Neuronal stem cell (in vitro differentiated cells): Measurements from ENCODE around the gene PRR5.

ENCODE experiments used
- DNase-seq: peaks from one replicate; pipeline ENCODE4 v3.0.0-alpha.2; 2013; ENCODE audit warnings: low spot score
- H2AFZ ChIP-seq: one replicate; pipeline ENCODE4 v1.6.1; 2013; ENCODE audit warnings: mild to moderate bottlenecking, low read length, inconsistent platforms
- H2AK5ac ChIP-seq: 2 replicates; pipeline ENCODE4 v1.6.1; 2013; ENCODE audit warnings: low read depth, mild to moderate bottlenecking, inconsistent platforms, low read length, moderate library complexity, mixed read lengths
- H2BK120ac ChIP-seq: 2 replicates; pipeline ENCODE4 v1.6.1; 2013; ENCODE audit warnings: low read depth, mild to moderate bottlenecking, inconsistent platforms, low read length, moderate library complexity, mixed read lengths
- H2BK12ac ChIP-seq: one replicate; pipeline ENCODE4 v1.6.1; 2013; ENCODE audit warnings: low read length, inconsistent platforms
- H2BK15ac ChIP-seq: 2 replicates; pipeline ENCODE4 v1.6.1; 2013; ENCODE audit warnings: mild to moderate bottlenecking, low read length, inconsistent platforms, mixed read lengths
- H2BK5ac ChIP-seq: one replicate; pipeline ENCODE4 v1.6.1; 2013; ENCODE audit warnings: inconsistent platforms, mild to moderate bottlenecking, low read length, moderate library complexity
- H3K14ac ChIP-seq: one replicate; pipeline ENCODE4 v1.6.1; 2013; ENCODE audit warnings: low read length, inconsistent platforms
- H3K18ac ChIP-seq: 2 replicates; pipeline ENCODE4 v1.6.1; 2013; ENCODE audit warnings: low read length, inconsistent platforms
- H3K23ac ChIP-seq: 2 replicates; pipeline ENCODE4 v1.6.1; 2013; ENCODE audit warnings: low read depth, mild to moderate bottlenecking, mixed read lengths, low read length, inconsistent platforms; ENCODE audit not compliant: poor library complexity
- H3K27ac ChIP-seq: replicated peaks from 3 replicates; pipeline ENCODE4 v1.5.1; 2013; ENCODE audit warnings: low read length, inconsistent platforms
- H3K27me3 ChIP-seq, 3 experiments: 2 replicates each; pipeline ENCODE4 v1.6.1; 2013; ENCODE audit warnings: low read length in 3 of 3, mild to moderate bottlenecking in 2 of 3, inconsistent platforms in 1 of 3, low read depth in 1 of 3, mixed read lengths in 1 of 3, moderate library complexity in 1 of 3; ENCODE audit not compliant: control insufficient read depth in 3 of 3, insufficient read depth in 3 of 3
- H3K36me3 ChIP-seq, 2 donors: replicated peaks in 1 of 2; 2 replicates each; pipeline ENCODE4 v1.6.1; 2013; ENCODE audit warnings: low read length in 2 of 2; ENCODE audit not compliant: control insufficient read depth in 2 of 2, insufficient read depth in 2 of 2
- H3K4ac ChIP-seq: 2 replicates; pipeline ENCODE4 v1.6.1; 2013; ENCODE audit warnings: inconsistent platforms, mild to moderate bottlenecking, low read length, moderate library complexity
- H3K4me1 ChIP-seq, 2 donors: 1 replicate in 1 of 2; 2 replicates in 1 of 2; pipeline ENCODE4 v1.6.1; 2013; ENCODE audit warnings: low read length in 2 of 2, low read depth in 1 of 2; ENCODE audit not compliant: control insufficient read depth in 2 of 2, insufficient read depth in 1 of 2
- H3K4me2 ChIP-seq: one replicate; pipeline ENCODE4 v1.6.1; 2013; ENCODE audit warnings: mild to moderate bottlenecking, low read length, inconsistent platforms; ENCODE audit not compliant: insufficient read depth, poor library complexity, severe bottlenecking
- H3K4me3 ChIP-seq, 2 donors: 2 replicates each; pipeline ENCODE4 v1.5.1; 2013; ENCODE audit warnings: low read length in 2 of 2, mild to moderate bottlenecking in 2 of 2, inconsistent platforms in 1 of 2, moderate library complexity in 1 of 2
- H3K79me1 ChIP-seq: one replicate; pipeline ENCODE4 v1.6.1; 2013; ENCODE audit warnings: low read depth, mild to moderate bottlenecking, inconsistent platforms, low read length, moderate library complexity
- H3K9ac ChIP-seq: one replicate; pipeline ENCODE4 v1.6.1; 2013; ENCODE audit warnings: mild to moderate bottlenecking, low read depth, low read length, inconsistent platforms; ENCODE audit not compliant: poor library complexity
- H3K9me3 ChIP-seq, 2 donors: replicated peaks in 1 of 2; 2 replicates each; pipeline versions ENCODE3 to v1.6.1; 2013; ENCODE audit warnings: low read length in 2 of 2, mild to moderate bottlenecking in 2 of 2, inconsistent platforms in 1 of 2, low read depth in 1 of 2, mixed read lengths in 1 of 2, moderate library complexity in 1 of 2; ENCODE audit not compliant: control insufficient read depth in 2 of 2, insufficient read depth in 1 of 2
- H4K8ac ChIP-seq: one replicate; pipeline ENCODE4 v1.6.1; 2013; ENCODE audit warnings: low read depth, mild to moderate bottlenecking, inconsistent platforms, low read length, moderate library complexity
- H4K91ac ChIP-seq: one replicate; pipeline ENCODE4 v1.6.1; 2013; ENCODE audit warnings: low read length, low read depth, mild to moderate bottlenecking, inconsistent platforms; ENCODE audit not compliant: poor library complexity
- WGBS, 2 donors: extraction: QIAGEN DNeasy Blood & Tissue Kit; methylation state at CpG; one replicate each; pipeline ENCODE4 v1.1.7; 2013; ENCODE audit warnings: missing lambda C conversion rate in 2 of 2, mixed read lengths in 1 of 2; ENCODE audit not compliant: insufficient read length in 2 of 2, insufficient replicate concordance in 1 of 2; ENCODE audit errors: extremely low coverage in 2 of 2; 5-methylcytosine and 5-hydroxymethylcytosine counted together

PRR5 gene

GRCh38 chr22:44700456-44700855 is 1.5 kb upstream of the PRR5 start:
- H3K4me3 ChIP-seq, result no peak overlapping the region
- H3K9me3 ChIP-seq, result peaks cover 0 to 4% of the 10 kb centered on the region in 2 donors
- no peak overlapping the region for H3K23ac ChIP-seq

GRCh38 chr22:44701187-44701790 is 715 bp upstream of the PRR5 start:
- Histone ChIP-seq H3K23ac (peak overlapping the region; percentile 51), H2AK5ac (peak overlapping the region; percentile 86), H4K91ac (no peak overlapping the region), H3K27me3 (peaks cover 0 to 58% (median 3%) of the 10 kb centered on the region in 3 experiments), H3K27ac (no peak overlapping the region), H2BK15ac (peak overlapping the region; percentile 90), H3K4me1 (peaks cover 22 to 36% of the 10 kb centered on the region in 2 donors), H3K4ac (no peak overlapping the region), H3K4me2 (peak overlapping the region; percentile 55), H2BK120ac (no peak overlapping the region), H3K9ac (peak overlapping the region; percentile 10), H2AFZ (peak overlapping the region; percentile 67), H3K79me1 (peaks cover 2% of the 10 kb centered on the region), H3K4me3 (no peak overlapping the region), H3K18ac (peak overlapping the region; percentile 95), H3K14ac (peak overlapping the region; percentile 41), H4K8ac (no peak overlapping the region), H3K36me3 (no peaks in the 10 kb centered on the region), H3K9me3 (peaks cover 0 to 4% of the 10 kb centered on the region in 2 donors), H2BK12ac (peak overlapping the region; percentile 43), H2BK5ac (no peak overlapping the region)
- DNase-seq, result no peak
- WGBS, 2 donors, result no CpG with 5 or more reads among the region's 5 CpGs

More at GRCh38 chr22:44700456-44700855, 1.5 kb upstream of the PRR5 start:
- peak overlapping the region; percentile 92 for H2BK12ac ChIP-seq
- no peaks in the 10 kb centered on the region for H3K36me3 ChIP-seq
- H3K27ac ChIP-seq, result no peak overlapping the region
- DNase-seq, result no peak
- H3K79me1 ChIP-seq, result peaks cover 2% of the 10 kb centered on the region
- H2AFZ ChIP-seq, result no peak overlapping the region
- no peak overlapping the region for H3K9ac ChIP-seq
- H3K18ac ChIP-seq, result peak overlapping the region; percentile 86
- no peak overlapping the region for H2BK5ac ChIP-seq
- no CpG with 5 or more reads among the region's 6 CpGs for WGBS, 2 donors
- H3K4me1 ChIP-seq, result peaks cover 22 to 36% of the 10 kb centered on the region in 2 donors
- H2AK5ac ChIP-seq, result peak overlapping the region; percentile 82
- no peak overlapping the region for H3K4me2 ChIP-seq
- H4K8ac ChIP-seq, result no peak overlapping the region
- no peak overlapping the region for H2BK120ac ChIP-seq
- H3K27me3 ChIP-seq, result peaks cover 0 to 54% (median 3%) of the 10 kb centered on the region in 3 experiments
- H4K91ac ChIP-seq, result no peak overlapping the region
- no peak overlapping the region for H3K4ac ChIP-seq
- peak overlapping the region; percentile 97 for H2BK15ac ChIP-seq
- H3K14ac ChIP-seq, result peak overlapping the region; percentile 25

GRCh38 chr22:44702479-44703198 is 635 bp downstream of the PRR5 start:
- peak; percentile 51 for DNase-seq
- peak overlapping the region; percentile 90 for H3K18ac ChIP-seq
- peak overlapping the region; percentile 33 for H2BK120ac ChIP-seq
- no CpG with 5 or more reads among the region's 60 CpGs for WGBS, 2 donors
- no peak overlapping the region for H3K14ac ChIP-seq
- H3K4me3 ChIP-seq, result peak overlapping the region; percentile 39 to 90
- no peak overlapping the region for H4K8ac ChIP-seq
- H2AK5ac ChIP-seq, result peak overlapping the region; percentile 72
- H3K9me3 ChIP-seq, result peaks cover 0 to 4% of the 10 kb centered on the region in 2 donors
- H3K9ac ChIP-seq, result peak overlapping the region; percentile 76
- H2BK12ac ChIP-seq, result no peak overlapping the region
- H2BK5ac ChIP-seq, result no peak overlapping the region
- peak overlapping the region; percentile 96 for H3K4me2 ChIP-seq
- no peaks in the 10 kb centered on the region for H3K36me3 ChIP-seq
- H3K23ac ChIP-seq, result peak overlapping the region; percentile 40
- no peak overlapping the region for H4K91ac ChIP-seq
- H3K4me1 ChIP-seq, result peaks cover 22 to 34% of the 10 kb centered on the region in 2 donors
- peaks cover 0 to 61% (median 3%) of the 10 kb centered on the region in 3 experiments for H3K27me3 ChIP-seq
- H2AFZ ChIP-seq, result peak overlapping the region; percentile 87
- no peak overlapping the region for H2BK15ac ChIP-seq
- H3K27ac ChIP-seq, result no peak overlapping the region
- peaks cover 3% of the 10 kb centered on the region for H3K79me1 ChIP-seq
- no peak overlapping the region for H3K4ac ChIP-seq

GRCh38 chr22:44703255-44703870 is 1.4 kb downstream of the PRR5 start:
- peak overlapping the region; percentile 39 to 90 for H3K4me3 ChIP-seq
- H2BK120ac ChIP-seq, result no peak overlapping the region
- H3K14ac ChIP-seq, result peak overlapping the region; percentile 0
- H4K8ac ChIP-seq, result no peak overlapping the region
- no peak overlapping the region for H2BK5ac ChIP-seq
- peaks cover 0 to 4% of the 10 kb centered on the region in 2 donors for H3K9me3 ChIP-seq
- peaks cover 21 to 28% of the 10 kb centered on the region in 2 donors for H3K4me1 ChIP-seq
- peak overlapping the region; percentile 25 for H2BK15ac ChIP-seq
- no peaks in the 10 kb centered on the region for H3K36me3 ChIP-seq
- peaks cover 0 to 66% (median 3%) of the 10 kb centered on the region in 3 experiments for H3K27me3 ChIP-seq
- H3K4ac ChIP-seq, result no peak overlapping the region
- peak overlapping the region; percentile 37 for H3K9ac ChIP-seq
- H4K91ac ChIP-seq, result no peak overlapping the region
- H2AK5ac ChIP-seq, result peak overlapping the region; percentile 28
- H3K4me2 ChIP-seq, result peak overlapping the region; percentile 96
- no CpG with 5 or more reads among the region's 23 CpGs for WGBS, 2 donors
- peaks cover 3% of the 10 kb centered on the region for H3K79me1 ChIP-seq
- H3K23ac ChIP-seq, result peak overlapping the region; percentile 3
- DNase-seq, result no peak
- no peak overlapping the region for H2BK12ac ChIP-seq
- H3K18ac ChIP-seq, result peak overlapping the region; percentile 66
- H3K27ac ChIP-seq, result no peak overlapping the region
- peak overlapping the region; percentile 87 for H2AFZ ChIP-seq
